GM21529 (cell line): Measurements from ENCODE around the gene PAQR6.

Source experiments
- ATAC-seq: cut with Tn5 transposase; IDR thresholded peaks from one replicate; pipeline ENCODE4 v1.9.1; 2021; ENCODE audit not compliant: unreplicated experiment

The PAQR6 gene

GRCh38 chr1:156266051-156266450 lies 18.2 kb upstream of the PAQR6 start:
- no peak for ATAC-seq

GRCh38 chr1:156263288-156263655 lies 15.4 kb upstream of the PAQR6 start:
- no peak for ATAC-seq

- no peak for ATAC-seq
These were observed 14.8 kb upstream of the PAQR6 start for GRCh38 chr1:156262461-156263287.

- no peak for ATAC-seq
These were observed 13.0 kb upstream of the PAQR6 start for GRCh38 chr1:156260896-156261295.

- ATAC-seq: no peak
These were observed 11.9 kb upstream of the PAQR6 start for GRCh38 chr1:156259805-156260204.

GRCh38 chr1:156258859-156259258 lies 11.0 kb upstream of the PAQR6 start:
- ATAC-seq: no peak

GRCh38 chr1:156257711-156258110 lies 9.9 kb upstream of the PAQR6 start:
- no peak for ATAC-seq

- ATAC-seq: no peak
These were observed 5.8 kb upstream of the PAQR6 start for GRCh38 chr1:156253634-156254033.

GRCh38 chr1:156251527-156251926 lies 3.7 kb upstream of the PAQR6 start:
- ATAC-seq: no peak

- ATAC-seq: no peak
These were observed 1.7 kb upstream of the PAQR6 start for GRCh38 chr1:156249593-156249992.

- no peak for ATAC-seq
These were observed 447 bp upstream of the PAQR6 start for GRCh38 chr1:156248323-156248683.

GRCh38 chr1:156246781-156247459 lies 936 bp downstream of the PAQR6 start:
- no peak for ATAC-seq

GRCh38 chr1:156246241-156246780 lies 1.5 kb downstream of the PAQR6 start:
- ATAC-seq: no peak

- no peak for ATAC-seq
These were observed 2.2 kb downstream of the PAQR6 start for GRCh38 chr1:156245451-156246232.

- ATAC-seq: no peak
These were observed 3.1 kb downstream of the PAQR6 start for GRCh38 chr1:156244712-156245111.

GRCh38 chr1:156244126-156244525 lies 3.7 kb downstream of the PAQR6 start:
- ATAC-seq: no peak

- no peak for ATAC-seq
These were observed 5.1 kb downstream of the PAQR6 start for GRCh38 chr1:156242738-156243137.

- ATAC-seq: no peak
These were observed 5.9 kb downstream of the PAQR6 start, which contains the start of gene BGLAP for GRCh38 chr1:156241926-156242325. TSS of gene BGLAP (plus strand) at chr1:156242184. CDS start at chr1:156242232, 48 bp downstream.

- ATAC-seq: no peak
These were observed 6.5 kb downstream of the PAQR6 start for GRCh38 chr1:156241311-156241811.

- ATAC-seq: no peak
These were observed 9.6 kb downstream of the PAQR6 start for GRCh38 chr1:156238248-156238647.

- no peak for ATAC-seq
These were observed 11.7 kb downstream of the PAQR6 start for GRCh38 chr1:156236164-156236563.
